OCI-M2 (cell line): ENCODE data around the gene HP1BP3.
"Not testable (repeated sequence)": the region's sequence is repeated elsewhere in the genome, so short reads cannot be mapped to it uniquely, and the experiment has no call there.

Source experiments
- DNase-seq: peaks from one replicate; lab custom pipeline; 2025; ENCODE audit not compliant: unreplicated experiment; lab: John Stamatoyannopoulos, UW

Gene HP1BP3

DNA sequence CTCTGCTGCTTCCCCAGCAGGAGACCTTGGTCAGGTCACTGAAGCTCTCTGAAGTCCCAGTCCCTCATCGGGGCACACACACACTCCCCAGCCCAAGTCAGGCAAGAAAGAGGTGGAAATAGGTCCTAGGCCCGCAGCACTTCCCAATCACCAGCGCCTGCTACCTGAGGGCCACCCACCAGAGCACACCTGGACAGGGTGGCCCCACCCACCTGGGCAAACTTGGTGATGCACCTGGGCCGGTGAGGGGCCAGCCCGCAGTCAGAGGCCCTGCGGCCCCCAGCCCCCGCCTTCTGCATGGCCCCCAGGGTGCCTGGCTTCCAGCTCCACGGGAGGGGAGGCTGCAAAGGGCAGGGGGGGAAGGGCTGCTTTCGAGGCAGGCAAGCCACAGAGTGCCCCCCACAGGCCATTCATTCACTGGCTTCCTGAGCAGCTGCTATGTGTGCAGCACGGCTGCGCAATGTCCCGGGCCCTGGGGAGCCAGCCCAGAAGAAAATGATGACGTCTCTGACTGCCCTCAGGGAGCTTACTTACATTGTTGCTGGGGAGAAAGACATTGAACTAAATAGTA, 59.3 kb downstream of the HP1BP3 start:
- no peak for DNase-seq

DNA sequence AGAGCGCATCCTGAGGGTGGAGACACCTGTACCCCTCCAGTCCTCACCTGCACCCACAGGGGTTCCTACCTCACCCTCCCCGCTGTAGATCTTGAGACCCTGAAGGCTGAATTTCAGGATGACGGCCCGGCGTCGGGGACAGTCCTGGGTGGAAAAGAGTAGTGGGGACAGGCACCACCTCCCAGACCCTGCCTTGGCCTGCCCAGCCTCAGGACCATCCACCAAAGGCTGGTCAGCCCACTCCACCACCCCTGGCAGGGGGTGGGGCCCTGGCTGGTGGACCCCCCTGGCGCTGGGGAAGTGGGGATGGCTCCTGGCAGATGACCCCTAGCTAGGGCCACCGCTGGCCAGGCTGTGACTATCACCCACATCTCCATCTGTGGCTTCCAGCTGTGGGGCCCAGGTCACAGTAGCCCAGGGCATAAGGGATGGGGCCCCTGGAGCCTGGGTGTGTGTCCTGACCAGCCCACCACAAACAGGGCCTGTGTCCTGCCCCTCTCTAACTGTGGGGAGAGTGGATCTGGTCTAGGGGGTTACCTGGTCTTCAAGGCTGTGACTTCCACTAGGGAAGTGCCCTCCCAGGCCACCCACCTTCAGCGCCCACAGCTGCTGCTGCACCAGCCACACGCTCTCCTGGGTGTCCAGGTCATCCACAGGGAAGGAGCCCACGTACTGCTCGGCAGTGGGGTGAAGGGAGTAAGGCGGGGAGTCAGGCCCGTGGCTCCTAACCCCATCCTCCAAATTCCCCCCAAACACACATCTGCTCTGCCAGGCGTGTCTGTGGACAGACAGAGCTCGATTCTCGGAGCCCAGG, 60.0 kb downstream of the HP1BP3 start:
- no peak for DNase-seq

DNA sequence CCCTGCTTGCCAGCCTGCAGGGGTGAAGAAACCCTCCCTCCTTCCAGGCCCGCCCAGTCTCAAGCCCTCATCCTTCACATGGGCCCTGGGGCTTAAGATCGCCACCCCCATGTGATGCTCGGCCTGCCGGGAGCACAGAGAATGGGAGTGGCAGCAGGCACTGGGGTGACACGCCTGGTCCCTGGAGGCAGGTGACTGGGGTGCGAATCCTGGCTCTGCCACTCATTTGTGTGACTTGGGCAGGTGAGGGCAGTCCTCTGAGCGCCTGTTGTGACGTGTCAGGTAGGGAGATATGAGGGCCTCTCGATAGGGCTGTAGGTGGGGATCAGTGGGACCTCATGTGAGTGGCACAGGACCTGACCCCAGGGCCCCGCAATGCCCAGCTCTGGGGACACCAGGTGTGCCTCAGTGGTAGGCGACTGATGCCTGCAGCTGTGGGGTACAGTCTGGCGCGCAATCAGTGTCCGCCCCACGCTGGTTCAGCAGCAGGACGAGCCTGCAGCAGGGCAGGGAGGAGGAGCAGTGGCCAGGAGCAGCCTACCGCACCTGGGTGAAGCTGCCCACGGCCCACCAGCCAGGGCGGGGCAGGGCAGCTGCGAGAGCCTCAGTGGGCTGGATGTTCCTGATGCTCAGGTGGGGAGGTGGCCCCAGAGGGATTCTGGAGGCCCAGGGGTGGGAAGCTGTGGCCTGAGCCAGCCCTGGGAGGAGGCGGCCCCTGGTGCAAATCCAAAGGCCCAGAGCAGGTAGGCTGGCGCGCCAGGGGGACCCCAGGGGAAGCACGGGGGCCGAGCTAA, 60.8 kb downstream of the HP1BP3 start:
- no peak for DNase-seq

DNA sequence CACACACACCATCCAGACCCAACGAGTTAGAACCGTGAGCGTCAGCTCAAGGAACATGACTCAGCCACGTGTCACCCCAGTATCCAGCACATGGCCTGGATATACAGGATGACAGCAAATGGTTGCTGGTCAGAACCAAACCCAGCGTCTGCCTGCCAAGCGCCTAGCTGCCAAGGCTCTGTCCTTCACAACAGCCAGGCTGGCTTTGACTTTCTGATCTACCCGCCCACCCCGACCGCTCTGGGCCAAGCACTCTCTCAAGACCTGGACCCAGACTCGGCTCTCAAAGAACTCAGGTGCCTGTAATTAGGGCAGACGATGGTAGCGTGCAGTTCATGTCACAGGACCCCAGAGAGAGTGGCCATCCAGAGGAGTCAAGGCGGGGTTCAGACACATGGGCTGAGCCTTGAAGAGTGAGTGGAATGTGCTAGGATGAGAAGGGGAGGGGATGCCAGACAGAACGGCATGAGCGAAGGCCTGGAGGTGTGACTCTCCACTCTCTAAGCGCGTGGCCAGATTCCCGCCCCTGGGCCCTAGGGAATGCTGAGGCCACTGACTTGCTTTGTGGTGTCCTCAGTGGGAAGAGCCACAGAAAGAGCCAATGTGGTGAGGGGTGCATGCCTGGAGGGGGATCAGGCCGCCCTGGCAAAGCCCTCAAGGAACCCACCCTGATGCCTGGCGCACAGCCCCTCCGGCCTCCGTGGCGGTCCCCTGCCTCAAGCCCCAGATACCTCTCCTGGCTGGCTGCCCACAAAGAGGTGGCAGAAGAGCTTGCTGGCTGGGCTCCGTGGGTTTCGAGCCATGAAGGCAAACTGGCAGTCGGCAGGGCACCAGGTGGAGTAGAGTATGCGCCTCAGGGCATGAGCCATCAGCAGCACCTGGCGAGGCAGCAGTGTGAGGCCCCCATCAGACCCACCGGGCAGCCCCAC, 61.7 kb downstream of the HP1BP3 start:
- no peak for DNase-seq

DNA sequence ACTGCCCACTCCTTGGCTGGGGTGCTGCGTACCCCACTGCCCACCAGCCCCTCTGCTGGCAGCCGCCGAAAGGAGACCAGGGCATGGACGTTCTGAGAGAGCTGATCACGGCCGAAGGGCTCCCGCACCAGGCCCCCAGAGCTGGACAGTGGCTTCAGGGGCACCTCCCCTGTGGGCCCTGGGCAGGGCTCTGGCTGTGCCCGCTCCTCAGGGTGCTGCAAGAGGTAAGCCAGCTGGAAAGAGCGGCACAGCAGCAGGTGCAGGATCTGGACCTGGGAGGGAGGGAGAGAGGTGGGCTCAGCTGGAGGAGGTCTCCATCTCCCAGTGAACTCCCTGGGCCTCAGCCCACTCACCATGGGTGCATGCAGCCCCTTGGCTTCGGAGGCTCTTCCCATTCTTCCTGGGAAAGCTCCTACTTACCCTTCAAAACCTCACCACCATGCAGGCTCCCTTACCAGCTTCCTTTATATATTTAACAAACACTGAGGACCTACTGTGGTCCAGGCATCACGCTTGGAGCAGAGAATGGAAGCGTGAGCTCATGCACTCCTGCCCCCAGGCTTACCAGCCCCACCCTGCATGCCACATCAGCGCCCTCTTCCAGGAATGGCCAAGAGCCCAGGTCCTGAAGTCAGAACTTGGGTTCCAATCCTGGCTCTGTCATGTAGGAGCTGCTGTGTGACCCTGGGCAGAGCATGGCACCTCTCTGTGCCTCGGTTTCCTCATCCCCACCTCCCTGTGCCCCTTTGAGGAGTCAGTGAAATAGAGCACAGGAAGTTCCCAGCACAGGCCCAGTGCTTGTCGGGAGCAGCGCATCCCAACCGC, 62.5 kb downstream of the HP1BP3 start:
- no peak for DNase-seq

DNA sequence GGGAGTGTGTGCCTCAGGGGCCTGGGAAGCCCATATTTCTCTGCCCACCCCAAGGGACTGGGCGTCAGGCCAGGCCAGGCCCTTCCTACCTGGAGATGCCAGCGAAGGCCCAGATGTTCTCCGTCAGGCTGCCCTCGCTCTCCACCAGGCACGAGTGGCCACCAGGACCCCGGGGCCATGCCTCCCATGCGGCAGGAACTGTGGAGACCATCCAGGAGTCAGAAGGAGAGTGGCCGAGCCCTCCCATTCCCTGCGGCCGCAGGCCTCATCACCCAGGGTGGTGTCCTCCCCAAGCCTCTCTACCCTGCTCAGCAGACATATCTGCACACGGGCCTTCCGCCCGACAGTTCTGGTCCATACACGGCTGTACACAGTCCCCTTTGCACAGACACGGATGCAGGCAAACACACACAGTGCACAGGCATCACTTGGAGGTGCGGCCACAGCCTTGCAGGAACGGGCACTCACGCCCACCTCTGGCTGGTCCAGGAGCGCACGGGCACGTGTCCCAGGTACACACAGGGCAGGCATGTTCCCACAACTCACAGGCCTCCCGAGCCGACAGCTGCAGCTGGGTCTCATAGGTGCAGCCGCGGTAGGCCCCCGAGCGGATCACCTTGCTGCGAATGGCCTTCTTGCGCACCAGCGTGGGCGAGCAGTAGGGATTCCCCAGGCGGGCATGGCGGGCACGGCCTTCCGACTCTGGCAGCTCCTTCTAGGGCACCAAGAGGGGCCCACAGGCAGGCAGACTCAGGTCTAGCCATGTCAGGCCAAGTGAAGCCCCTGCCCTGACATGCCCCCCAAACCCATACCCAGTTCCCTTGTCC, 63.4 kb downstream of the HP1BP3 start:
- no peak for DNase-seq

DNA sequence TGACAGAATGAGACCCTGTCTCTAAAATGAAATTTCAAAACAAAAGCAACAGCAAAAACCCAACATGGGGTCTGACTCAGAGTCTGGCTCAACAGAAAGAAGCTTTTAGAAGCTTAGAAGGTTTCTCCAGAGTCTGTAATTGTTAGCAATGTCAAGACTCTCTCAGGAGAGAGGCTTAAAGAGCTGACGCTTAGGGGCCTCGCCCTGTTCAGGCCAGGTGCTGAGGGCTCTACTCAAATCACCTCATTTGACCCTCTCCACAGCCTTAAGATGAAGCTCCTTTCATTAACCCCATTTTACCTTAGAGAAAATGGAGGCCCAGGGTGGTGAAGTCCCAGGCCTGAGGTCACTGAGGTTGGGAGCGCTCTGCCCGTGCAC, 64.0 kb downstream of the HP1BP3 start:
- no peak for DNase-seq

DNA sequence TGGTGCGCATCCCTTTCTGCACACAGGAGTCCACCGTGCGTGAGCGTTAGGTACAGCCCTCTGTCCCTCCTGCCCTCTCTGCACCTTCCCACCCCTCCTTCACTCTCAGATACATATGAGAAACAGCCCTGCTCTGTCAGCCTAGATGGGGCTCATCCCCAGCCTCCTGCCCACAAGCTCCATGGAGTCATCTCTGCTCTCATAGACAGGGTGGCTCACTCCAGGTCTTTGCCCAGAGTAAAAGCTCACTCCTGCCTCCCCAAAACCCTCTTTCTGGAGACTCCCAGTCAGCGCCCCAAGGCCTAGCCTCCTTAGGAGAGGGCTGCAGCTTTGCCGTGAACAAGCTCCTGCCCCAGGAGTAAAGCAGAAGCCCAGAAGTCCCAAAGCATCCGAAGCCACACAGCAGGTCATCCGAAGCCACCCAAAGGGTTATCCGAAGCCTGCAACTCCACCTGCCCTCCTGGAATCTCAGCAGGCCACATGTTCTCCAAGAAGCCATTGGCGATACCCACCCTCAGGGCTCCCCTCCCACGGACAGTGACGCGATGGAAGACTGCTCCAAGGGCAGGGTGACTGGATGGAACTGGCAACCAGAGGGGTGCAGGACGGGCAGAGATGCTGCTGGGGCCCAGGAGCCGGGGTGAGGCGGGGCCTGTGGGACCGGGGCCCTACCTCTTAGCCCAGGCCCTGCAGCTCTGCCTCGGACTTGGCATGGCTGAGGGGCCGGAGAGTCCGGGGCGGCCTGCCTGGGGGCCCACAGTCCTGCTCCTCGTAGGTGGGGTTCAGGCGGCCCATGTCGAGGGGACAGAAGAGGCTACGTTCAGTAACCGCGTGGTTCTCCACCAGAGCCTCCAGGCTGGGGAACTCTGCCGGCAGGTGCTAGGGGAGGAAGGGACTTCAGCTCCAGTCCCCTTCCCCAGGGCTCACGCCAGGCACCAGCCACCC, 65.7 kb downstream of the HP1BP3 start:
- DNase-seq, result no peak

DNA sequence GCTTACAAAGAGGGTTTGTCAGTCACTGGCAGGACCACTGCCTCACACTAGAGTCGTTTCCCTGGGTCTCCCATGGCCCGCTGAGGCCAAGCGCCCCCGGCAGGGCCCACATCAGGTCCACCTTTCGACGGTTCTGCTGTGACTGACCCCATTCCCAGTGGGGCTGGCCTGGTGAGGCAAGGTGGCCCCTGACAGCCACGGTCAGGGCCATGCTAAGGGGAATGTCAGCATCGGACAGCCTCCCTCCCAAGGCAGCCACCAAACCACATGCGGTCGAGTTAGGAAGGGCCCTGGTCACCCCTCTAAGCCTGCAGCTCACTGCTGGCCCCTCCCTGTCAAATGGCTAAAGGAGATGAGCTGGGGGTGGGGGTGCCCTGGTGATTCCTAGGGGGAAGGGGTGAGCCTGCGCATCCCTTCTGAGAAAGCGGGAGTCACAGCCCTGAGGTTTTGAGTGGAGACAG, 66.4 kb downstream of the HP1BP3 start:
- no peak for DNase-seq

DNA sequence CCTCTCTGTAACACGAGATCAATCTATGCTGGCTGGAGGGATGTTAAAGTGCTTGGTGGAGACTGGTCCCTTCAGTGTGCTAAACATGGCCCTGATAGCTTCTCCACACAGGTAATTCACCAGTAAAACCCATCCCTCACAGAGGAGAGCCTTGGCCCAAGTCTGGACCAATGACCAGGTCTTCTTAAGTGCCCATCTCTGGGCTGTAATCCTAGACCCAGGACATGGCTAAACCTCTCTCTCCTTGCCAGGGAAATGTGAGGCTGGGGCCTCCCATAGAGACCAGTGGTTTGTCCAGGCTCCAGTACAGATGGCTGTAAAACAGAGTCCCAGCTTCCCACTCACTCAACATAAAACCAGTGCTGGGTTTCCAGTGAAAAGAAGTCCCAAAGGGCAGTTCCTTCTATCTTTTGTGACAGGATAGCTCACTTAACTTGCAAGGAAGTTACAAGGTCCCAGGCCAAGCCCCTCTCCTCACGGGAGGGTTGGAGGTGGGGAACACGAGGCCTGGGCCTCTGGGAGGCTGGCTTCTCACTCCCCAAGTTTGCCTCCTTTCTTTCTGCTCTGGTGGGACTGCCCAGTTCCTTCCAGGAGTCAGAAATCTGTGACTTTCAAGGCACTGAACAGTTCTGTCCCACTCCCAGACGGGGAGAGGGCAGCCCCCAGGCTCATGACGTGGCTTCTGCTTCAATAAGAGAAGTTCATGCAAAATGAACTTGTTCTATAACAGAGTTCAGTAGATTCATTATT, 67.1 kb downstream of the HP1BP3 start:
- DNase-seq, result no peak

DNA sequence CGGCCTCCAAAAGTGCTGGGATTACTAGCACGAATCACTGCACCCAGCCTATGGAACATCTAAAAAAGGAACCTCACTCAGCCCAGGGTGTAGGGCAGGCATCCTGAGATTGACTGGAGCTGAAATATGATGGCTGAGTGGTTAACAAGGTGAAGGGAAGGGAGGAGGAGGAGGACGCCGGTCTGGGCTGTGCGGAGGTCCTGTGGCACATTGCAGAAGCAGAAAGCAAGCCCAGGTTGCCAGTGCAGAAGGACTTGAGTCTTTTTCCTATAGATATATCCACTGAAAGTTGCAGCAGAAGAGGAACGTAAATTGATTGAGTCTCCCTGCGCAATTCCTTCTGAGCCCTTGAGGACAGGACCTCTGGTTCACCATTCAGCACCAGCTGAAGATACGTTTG, 67.8 kb downstream of the HP1BP3 start:
- no peak for DNase-seq

DNA sequence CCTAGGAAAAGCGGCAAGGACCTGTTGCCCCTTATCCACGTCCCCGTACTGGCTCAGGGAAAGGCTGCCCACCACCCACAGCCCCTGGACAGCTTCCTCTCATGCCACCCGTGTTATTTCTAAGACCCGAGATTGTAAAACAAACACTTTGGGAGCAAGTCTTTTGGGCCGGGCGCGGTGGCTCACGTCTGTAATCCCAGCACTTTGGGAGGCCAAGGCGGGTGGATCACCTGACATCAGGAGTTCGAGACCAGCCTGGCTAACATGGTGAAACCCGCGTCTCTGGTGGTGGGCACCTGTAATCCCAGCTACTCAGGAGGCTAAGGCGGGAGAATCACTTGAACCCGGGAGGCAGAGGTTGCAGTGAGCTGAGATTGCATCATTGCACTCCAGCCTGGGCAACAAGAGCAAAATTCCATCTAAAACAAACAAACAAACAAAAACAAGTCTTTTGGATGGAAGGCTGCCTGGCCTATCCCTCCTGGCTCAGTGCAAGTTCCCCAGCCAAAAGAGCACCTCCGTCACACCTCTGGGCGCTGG, 68.7 kb downstream of the HP1BP3 start:
- not testable (repeated sequence) for DNase-seq

DNA sequence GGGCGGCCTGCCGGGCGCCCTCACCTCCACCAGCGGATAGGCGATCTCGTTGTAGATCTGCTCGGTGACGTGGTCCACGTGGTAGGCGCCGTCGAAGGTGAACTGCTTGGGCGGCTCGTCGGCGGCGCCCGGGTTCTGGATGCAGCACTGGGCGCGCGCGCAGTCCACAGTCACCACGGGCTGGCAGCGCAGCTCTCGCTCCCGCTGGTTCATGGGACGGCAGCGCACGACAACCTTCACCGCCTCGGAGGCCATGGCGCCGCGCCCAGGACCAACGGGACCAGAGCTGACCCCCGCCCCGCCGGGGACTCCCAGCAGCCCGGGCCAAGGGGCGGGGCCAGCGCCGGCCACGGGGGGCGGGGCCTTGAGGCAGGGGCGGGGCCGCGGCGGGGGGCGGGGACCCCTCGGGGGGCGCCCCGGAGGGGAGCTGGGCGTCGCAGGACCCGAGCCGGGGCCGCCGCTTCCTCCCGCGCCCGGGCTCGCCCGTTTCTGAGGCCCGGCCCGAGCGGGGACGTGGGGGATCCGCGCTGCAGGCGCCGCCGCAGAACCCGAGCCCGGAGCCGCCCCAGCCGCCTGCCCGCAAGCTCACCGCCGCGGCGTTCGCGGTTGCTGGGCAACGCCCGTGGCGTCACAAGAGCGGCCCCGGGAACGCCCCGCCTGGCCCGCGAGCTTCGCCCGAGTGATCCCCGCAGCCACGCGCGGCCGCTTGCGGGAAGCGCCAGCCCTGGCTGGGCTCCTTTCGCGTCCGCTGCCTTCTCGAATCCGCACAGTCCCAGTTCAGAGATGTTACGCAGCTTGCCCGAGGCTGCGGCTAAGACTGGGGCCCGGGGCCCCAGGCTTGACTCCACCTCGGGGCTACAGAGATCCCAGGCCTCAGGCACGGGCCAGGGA, 69.4 kb downstream of the HP1BP3 start, which contains the start of gene KIF17:
TSS of gene KIF17 (minus strand) at position 556 of the 891 bp plus-strand sequence. CDS start at position 255, 301 bp downstream.
- DNase-seq, result no peak

DNA sequence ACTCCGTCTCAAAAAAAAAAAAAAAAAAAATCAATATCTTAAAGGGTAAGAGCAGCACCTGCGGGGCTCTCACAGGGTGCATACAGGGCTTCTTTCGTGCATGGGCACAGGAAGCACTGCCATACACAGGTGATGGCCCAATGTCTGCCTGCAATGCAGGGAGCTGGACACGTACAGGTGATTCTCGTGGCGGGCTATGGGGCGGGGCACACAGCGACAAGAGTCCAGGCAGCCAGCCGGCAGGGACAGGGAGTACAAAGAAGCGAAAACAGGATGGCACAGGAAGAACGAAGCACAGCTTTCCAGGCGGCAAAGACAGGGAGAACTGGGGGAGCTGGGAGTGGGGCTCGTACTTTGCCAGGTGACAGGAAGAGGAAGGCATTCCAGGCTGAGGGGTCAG, 70.9 kb downstream of the HP1BP3 start:
- no peak for DNase-seq

DNA sequence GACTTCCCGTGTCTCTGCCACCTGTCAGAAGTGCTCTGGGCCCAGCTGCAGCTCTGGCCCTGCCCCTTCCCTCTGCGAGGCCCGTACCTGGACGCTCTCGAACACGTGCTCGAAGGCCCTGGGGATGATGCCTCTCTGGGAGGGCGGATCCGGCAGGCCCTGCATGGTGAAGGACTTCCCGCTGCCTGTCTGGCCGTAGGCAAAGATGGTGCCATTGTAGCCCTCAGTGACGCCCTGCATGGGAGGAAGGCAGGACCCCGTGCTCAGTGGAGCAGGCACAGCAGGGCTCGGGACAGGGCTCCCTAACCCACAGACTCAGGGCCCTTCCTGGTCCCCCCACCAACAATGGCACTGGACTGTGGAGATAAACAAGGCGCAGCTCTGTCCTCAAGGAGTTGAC, 71.7 kb downstream of the HP1BP3 start:
- DNase-seq, result no peak

DNA sequence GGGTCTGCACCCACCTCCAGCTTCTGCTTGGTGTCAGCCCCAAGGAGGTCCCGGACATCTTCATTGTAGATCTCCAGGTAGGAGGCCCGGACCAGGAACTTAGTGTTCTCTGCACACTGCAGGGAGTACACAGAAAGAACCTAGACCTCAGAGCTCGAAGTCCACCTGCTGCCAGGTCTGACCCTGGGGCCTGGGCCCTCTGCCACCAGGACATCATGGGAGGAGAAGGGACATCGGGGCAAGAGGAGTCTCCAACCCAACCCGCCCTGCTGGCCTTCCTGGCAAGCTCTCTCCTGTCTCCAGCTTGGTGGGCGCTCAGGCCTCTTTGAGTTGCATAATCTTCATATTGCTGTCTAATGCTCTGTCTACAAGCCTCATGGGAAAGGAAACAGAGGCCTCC, 73.7 kb downstream of the HP1BP3 start:
- DNase-seq, result no peak
